GM19463 (cell line): ENCODE results near the gene CLASP1.

Source experiments
- ATAC-seq: cut with Tn5 transposase; IDR thresholded peaks from one replicate; pipeline ENCODE4 v1.9.1; 2021; ENCODE audit warnings: mild to moderate bottlenecking, moderate library complexity; ENCODE audit not compliant: unreplicated experiment

Gene CLASP1

DNA sequence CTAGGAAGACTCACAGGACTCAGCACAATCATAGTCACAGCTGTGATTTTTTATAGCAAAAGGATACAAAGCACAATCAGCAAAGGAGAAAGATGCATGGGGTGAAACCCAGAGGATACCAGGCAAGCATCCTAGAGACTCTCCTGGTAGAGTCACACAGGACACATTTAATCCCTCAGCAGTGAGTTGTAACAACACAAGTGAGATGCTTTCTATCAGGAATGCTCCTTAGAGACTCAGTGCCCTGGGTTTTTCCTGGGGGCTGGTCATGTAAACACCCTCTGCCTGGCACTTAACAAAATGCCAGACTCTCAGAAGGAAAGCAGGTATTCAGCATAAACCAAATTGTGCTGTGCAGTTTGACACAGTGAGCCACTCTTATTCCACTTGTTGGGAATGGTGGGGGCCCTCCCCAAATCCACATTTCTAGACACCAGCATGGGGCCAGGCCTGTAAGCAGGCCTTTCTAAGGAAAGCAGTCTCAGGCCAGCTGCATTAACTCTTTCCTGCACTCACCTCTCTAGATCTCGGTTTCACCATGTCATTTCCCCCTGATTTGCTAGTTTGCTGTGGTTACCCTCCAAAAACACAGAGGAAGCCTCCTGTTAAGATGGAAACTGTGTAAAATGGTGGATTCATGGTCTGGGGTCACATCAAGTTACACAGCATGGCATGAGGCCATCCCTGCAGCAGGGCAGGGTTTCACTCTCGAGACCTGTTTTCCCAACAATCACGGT, 135.5 kb downstream of the CLASP1 start:
- ATAC-seq: no peak

DNA sequence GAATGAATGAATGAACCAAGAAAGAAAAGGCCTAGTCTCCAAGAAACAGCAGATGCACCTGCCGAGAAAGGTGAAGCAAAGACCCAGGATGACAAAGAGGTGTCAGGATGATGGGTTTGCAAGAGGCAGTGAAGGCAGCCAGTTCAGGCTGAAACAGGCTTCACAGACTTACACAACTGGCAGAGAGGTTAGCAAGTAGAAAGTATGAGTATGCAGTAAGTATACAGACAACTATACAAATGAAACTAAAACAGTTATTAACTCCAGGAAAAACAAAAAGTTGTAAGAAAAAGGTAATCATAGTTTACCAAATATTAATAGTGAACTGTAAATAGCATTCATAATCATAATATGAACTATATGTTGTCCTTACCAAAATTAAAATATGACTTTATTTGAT, 138.4 kb downstream of the CLASP1 start:
- ATAC-seq: no peak

DNA sequence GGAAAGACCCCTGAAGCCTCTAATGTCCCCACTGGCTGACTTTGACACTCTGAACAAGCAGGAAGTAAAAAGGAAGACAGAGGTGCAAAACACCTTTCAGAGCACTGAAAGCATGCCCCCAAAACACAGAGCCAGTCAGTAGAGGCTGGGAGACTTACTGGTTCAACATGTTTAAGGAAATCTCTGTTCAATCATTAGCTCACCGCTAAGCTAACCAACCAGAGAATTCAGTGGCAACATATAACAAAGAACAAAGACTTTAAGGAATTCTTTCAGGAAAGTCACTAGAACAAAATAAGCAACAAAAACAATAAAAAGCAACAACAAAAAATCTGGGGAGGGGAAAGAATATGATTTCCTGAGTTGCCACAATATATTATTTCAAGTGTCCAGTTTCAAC, 142.6 kb downstream of the CLASP1 start:
- ATAC-seq: no peak

DNA sequence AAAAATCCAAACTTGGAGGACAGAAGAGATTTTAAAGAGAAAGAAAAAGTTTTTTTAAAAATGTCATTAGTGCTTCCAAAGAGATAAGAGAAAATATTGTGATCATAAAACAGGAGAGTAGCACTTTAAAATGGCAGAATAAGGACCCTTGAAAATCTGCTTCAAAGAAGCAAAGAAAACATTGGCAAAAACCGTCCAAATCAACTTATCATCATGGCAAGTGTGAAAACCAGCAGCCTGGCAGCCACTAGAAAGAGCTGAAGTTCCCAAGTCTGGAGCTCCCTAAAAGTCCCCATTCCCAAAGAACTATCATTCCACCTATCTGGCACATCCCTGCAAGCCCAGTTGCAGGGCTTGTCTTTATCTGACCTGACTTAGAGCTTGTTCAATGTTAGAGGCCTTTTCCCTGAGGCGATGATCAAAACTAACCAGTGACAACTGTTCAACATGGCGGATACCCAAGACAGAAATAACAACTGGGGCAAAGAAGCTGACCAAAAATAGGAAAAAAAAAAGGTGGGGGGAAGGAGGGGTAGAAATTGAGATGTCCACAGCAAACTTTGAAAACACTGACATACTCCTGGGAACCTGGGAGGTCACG, 143.2 kb downstream of the CLASP1 start:
- no peak for ATAC-seq

DNA sequence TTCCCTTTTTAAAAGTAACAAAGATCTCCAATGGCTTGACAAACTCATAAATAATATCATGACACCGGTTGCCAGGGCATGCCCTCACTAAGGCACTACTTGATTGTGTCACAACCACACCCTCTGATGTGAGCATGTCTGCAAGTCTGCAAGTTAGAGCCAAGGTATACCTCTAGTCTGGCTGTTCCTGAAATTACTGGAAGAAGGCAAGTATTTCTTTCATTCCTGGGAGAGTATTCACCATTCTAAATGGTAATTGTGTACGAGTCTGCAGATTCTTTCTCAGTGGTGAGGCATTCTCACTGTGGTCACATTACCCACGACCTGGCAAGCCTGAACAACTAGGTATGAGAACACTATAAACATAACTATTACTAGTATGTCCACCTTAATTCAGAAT, 144.3 kb downstream of the CLASP1 start:
- no peak for ATAC-seq

DNA sequence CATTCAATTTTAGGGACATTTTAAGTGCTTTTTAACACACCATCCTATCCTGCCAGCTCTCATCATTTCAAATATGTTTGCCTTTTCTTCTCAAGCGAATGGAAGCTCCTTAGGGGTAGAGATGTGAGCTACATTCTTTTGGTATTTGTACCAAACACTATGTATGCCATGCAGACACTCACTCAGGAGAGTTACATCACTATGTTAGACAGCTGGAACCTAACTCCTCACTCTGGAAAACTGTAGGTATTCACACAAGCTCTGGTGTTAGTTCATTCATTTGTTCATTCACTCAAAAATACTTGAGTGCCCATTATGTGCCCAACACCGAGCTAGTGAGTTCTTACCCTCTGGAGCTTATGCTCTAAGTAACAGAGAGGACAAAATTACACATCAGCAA, 144.9 kb downstream of the CLASP1 start:
- no peak for ATAC-seq

DNA sequence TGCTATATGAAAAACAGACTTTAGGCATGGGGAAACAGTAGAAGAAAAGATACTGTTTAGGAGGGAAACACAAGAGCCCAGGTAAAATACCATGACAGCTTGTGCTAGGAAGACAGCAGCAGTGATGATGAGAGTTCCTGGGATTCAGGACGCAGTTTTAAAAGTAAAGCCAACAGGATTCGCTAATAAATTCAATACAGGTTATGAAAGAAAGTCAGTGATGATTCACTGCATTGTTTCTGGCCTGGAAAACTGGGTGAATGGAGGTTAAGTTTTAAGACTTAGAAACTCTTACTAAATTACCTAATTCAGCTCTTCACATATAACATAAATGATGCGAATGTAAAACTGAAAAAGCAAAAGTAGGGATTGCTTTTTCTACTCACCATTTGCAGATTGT, 146.5 kb downstream of the CLASP1 start:
- no peak for ATAC-seq

DNA sequence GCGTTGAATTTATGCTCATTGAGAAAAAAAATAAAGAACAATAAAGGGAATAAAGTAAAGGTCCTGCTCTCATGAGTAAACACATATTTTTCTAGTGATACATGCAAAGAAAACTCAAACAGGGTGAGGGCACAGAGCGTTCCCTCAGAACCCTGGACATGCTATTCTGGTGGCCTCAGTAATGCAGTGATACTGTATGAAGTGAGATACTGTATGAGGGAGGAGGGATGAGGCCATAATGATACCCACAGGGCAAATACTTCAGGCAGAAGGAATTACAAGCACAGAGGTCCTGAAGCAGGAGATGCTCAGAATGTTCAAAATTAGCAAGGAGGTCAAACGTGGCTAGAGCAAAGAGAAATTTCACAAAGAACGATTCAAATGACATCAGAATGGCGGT, 147.0 kb downstream of the CLASP1 start:
- ATAC-seq: no peak

DNA sequence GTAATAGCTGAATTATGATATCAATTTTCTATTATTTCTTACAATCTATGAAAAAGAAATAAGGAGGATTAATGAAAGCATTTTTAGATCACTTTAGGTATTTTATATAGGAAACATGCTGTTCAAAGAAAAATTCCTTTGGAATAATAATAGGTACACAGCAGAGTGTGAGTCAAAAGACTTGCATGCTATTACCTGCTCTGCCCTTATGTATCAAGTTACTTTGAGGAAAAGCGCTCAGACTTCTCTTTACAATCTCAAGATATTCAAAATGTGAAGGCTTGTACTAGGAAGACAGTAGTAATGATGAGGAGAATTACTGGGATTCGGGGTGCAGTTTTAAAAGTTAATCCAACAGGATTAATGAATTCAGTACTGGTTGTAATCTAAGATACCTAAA, 147.7 kb downstream of the CLASP1 start:
- no peak for ATAC-seq

DNA sequence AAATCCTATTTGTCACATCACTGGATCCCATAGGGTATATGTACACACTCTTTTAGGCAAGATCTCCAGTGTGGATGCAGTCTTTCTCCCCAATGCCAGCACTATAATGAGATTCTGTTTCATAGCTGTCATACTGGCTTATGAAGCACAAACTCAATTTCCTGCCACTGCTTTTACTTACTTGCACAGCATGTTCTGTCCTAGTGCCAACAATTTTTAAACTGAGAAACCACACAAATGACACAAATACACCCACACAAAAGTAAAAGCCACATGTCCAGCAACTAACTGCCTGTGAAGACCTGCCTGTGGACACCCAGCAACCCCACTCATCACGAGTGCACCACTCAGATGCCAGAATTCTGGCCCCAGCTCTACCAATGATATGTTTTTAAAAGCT, 148.2 kb downstream of the CLASP1 start:
- ATAC-seq: peak; percentile 63

DNA sequence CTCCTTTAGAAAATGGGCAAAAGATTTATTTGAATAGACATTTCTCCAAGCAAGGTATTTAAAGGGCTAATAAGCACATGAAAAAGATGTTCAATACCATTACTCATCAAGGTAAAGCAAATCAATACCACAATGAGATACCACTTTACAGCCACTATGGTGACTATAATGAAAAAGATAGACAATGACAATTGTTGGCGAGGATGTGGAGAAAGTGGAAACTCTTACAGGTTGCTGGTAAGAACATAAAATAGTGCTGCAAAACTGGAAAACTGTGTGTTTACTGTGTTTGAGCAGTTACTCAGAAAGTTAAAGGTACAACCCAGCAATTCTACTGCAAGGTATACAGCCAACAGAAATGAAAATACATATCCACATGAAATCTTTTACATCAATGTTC, 150.5 kb downstream of the CLASP1 start:
- ATAC-seq: no peak

DNA sequence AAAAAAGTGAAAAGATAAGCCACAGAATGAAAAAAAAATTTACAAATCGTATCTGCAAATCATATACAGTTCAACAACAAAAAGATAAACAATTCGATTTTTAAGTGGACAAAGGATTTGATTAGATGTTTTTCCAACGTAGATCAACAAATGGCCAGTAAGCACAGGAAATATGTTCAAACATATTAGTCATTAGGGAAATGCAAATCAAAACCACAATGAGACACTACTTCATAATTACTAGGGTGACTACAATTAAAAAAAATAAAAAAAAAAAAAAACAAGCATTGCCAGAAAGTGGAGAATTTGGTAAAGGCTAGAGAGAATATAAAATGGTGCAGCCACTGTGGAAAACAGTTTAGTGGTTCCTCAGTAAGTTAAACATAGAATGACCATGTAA, 156.9 kb downstream of the CLASP1 start:
- no peak for ATAC-seq

DNA sequence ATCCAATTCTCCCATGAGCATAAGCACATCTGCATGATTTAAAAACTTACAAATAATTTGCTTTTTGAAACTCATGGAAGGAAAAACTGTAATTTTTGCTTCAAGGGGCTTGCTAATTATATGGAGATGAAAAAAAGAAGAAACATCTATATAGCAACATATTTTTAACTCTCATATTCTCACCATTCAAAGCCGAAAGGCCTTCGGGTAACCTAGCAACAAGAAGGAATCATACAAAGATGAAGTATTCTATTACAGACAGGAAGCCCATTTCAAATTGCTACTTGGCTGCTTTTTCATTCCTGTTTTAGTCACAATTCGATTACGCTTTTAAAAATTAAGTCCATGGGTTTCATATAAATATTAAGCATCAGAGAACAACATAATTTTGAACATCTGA, 157.7 kb downstream of the CLASP1 start:
- ATAC-seq: no peak

DNA sequence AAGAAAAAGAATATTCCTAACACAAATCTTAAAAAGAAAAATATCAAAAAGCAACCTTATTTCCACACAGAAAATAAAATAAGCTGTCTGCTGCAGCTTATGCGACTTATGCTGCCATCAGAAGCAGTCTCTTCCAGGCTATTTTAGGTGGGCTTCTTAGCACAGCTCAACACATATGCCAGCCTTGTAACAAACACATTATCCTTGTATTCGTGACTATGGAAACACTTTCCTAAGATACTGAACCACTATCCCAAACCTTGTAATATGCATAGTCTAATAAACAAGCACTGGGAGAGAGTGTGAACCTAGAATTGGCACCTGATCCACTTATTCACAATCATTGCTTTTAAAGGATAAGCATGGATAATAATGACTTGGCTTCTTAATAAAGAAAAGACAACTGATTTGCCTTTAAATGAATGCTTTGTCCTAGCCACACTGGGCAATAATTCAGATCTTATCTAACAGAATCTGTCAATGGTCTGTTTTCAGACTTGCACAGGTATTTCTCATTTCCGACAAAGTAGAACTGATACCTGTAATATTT, 158.6 kb downstream of the CLASP1 start:
- no peak for ATAC-seq

DNA sequence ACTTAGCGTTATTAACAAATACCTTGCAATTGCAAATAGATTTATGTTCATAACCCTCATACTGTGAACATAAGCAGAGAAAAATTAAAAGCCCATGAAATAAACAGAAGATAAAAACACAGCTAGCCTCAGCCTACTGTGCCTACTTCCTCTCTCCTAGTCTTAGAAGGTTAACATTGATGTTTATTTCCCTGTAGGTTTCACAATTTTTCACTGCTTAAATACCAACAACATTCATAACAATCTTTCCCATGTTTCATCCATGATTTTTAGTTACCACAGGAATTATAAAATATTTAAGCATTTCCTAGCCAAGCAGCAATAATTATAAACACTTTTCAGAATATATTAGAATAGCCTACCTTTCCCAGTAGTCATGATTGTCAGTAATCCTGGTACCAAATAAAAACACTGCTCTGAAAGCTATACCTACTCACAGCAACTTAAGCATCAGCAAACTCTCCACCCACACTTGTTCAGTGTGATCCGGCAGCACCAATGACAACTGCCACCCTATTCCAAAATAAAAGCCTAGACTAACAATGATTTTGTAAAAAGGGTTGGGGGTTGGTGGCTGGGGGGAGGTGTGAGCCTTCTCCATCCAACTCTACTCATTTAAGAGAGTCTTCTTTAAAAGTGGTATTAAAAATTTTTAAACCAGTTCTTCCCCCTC, 159.2 kb downstream of the CLASP1 start:
- ATAC-seq: no peak

DNA sequence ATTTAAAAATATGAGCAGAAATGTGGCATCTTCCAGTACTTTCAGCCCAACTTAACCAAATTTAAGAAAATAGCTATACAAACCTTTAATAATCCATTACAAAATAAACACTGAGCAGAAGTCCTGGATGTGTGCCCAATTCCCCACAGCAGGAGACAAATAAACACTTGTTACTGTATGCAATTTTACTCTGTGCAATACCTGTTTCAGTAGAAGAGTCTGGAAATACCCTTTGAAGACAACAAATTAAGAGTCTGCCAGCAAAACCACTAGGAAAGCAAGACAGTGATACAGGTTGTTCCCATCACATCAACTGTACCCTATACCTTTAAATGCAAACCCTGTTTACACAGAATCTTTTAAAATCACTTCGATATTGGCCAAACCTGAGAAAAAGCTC, 160.0 kb downstream of the CLASP1 start:
- peak; percentile 74 for ATAC-seq

DNA sequence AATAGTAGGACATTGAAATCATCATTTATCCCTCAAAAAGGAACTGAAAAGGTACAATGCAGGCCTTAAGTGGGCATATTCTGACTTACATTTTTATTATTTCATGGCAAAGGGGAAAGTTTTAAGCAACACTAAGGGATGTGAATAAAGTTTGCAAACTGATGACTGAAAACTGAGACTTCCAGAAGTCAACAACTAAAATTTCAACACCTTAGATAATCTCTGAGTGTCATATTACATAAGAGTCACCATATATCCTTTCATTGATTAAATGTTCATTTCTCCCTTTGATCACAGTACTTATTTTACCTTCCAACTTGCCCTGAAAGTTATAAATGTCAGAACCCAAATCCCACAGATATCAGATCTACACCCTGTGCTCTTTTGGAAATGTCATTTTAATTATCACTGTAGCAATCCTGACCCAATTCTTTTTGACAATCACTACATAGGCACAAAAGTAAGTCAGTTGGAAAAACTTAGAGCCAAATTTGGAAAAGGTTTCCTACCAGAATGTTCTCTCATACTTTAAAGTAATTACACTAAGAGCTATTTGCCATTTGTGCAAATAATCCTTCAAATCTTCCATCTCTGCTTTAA, 163.0 kb downstream of the CLASP1 start:
- ATAC-seq: no peak

DNA sequence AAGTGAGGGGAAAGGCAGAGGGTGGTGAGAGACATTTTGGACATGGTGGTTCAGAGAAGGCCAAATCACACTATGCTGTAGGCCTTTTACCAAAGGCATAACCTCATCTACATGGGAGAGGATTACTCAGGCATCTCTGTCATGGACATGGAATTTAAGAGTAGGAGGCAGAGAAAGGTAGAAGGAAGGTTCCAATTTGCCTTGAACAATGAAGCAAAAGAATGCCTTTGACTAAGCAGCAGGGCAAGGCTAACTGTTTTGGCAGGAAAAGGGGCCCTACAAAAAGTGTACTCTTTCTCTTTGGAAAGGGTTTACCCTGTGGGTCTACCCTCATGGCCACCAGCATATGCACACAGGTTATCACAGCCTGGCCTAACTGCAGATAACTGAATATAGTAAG, 164.2 kb downstream of the CLASP1 start:
- ATAC-seq: no peak

DNA sequence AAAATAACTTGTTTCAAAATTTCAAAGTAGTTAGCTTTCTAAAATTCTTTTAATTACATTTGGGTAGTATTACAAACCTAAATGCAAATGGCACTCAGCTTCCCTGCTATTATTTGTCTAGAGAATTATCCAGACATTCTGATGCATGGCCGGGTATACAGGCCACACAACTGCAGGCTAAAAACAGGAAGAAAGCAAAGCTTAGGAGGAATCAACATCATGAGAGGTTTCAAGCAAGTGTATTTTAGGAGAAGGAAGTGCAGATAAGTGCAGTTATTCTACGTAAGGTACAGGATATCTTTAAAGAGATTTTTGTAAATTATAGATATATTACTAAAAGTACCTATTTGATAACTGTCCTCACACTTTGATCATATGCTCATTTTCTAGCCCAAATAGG, 165.4 kb downstream of the CLASP1 start:
- no peak for ATAC-seq

DNA sequence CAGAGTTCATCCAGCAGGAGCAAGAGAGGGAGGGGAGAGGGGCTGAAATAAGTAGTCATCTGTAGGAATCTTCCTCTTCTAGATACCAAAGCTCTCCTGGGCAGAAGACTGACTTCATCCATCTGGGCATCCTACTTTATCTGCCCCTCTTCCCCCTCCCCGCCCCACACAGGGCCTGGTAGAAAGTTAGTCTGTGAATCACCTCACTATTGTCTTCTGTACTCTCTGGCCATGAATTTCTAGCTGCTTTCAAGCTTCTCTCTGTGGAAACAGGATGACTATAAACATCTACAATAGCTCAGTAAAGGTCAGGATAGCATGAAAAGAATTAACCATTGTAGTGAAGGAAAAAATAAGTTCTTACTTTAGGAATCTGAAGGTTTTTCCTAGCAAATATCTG, 166.2 kb downstream of the CLASP1 start:
- ATAC-seq: no peak

DNA sequence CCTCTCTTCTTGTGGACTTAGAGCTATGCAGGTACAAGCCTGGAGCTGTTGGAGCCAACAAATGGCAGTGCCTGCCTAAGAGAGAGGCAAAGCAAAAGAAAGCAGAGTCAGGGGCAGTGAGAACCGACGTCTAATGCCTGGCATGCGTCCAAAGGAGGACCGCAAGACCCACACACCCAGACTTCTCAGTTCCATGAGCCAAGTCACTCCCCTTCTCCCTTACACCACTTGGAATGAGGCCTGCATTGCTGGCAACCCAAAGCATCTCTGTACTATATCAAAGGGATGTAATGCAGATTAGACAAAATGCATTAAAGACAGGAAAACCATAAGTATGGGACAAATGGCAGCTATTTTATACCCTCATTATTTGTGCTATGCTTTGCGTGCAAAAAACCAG, 168.4 kb downstream of the CLASP1 start:
- no peak for ATAC-seq
